CD14-positive monocyte (primary cell): ENCODE measurements around the gene AHR. TPM values are rescaled to one million over a fixed set of nuclear protein-coding genes. Genes with fewer than 3 reads are reported as not detected.
A peak's percentile ranks its signal among the peaks of the same experiment; 100 is the strongest.

ENCODE experiments used
- DNase-seq, 3 donors: peaks; one replicate each; pipeline ENCODE4 v3.0.0-alpha.2; 2011 to 2022
- H2AFZ ChIP-seq: 2 replicates; pipeline ENCODE4 v1.6.0; 2012; ENCODE audit warnings: mild to moderate bottlenecking, low read depth, low read length, inconsistent platforms; ENCODE audit not compliant: insufficient read depth, poor library complexity, severe bottlenecking
- H3K27ac ChIP-seq, 2 donors: 1 replicate in 1 of 2; 2 replicates in 1 of 2; pipeline ENCODE4 v1.5.1; 2012 to 2013; ENCODE audit warnings: low read length in 2 of 2, control low read depth in 1 of 2, inconsistent platforms in 1 of 2, low read depth in 1 of 2, mild to moderate bottlenecking in 1 of 2
- H3K27me3 ChIP-seq, 2 donors: one replicate each; pipeline versions ENCODE4 v1.6.0 to v1.6.1; 2011 to 2013; ENCODE audit warnings: low read length in 2 of 2; ENCODE audit not compliant: control insufficient read depth in 2 of 2, insufficient read depth in 2 of 2
- H3K36me3 ChIP-seq, 2 donors: replicated peaks in 1 of 2; 1 replicate in 1 of 2; 2 replicates in 1 of 2; pipeline versions ENCODE4 v1.5.1 to v1.6.1; 2012 to 2013; ENCODE audit warnings: low read length in 2 of 2, control low read depth in 1 of 2, inconsistent platforms in 1 of 2, mild to moderate bottlenecking in 1 of 2; ENCODE audit not compliant: insufficient read depth in 2 of 2, control insufficient read depth in 1 of 2
- H3K4me1 ChIP-seq, 2 donors: 1 replicate in 1 of 2; 2 replicates in 1 of 2; pipeline versions ENCODE4 v1.5.1 to v1.6.1; 2012 to 2013; ENCODE audit warnings: low read length in 2 of 2, control low read depth in 1 of 2, inconsistent platforms in 1 of 2, mild to moderate bottlenecking in 1 of 2, moderate library complexity in 1 of 2; ENCODE audit not compliant: insufficient read depth in 2 of 2, control insufficient read depth in 1 of 2
- H3K4me2 ChIP-seq: replicated peaks from 2 replicates; pipeline ENCODE3; 2012; ENCODE audit warnings: low read length, moderate library complexity, mild to moderate bottlenecking; ENCODE audit not compliant: poor library complexity, severe bottlenecking; ENCODE audit errors: extremely low read depth
- H3K4me3 ChIP-seq, 3 experiments: fragments of 200-600 bp in 1 of 3; sonication (generic) in 1 of 3; replicated peaks in 1 of 3; 1 replicate in 2 of 3; 2 replicates in 1 of 3; pipeline ENCODE4 v1.5.1; 2011 to 2013; ENCODE audit warnings: low read length in 3 of 3, mild to moderate bottlenecking in 3 of 3, control low read depth in 2 of 3, low read depth in 2 of 3, inconsistent platforms in 1 of 3, moderate library complexity in 1 of 3
- H3K79me2 ChIP-seq: 2 replicates; pipeline ENCODE4 v1.6.0; 2012; ENCODE audit warnings: mild to moderate bottlenecking, control low read depth, inconsistent platforms, low read length, moderate library complexity; ENCODE audit not compliant: insufficient read depth
- H3K9ac ChIP-seq: 2 replicates; pipeline ENCODE4 v1.6.0; 2017; ENCODE audit warnings: low read length, mild to moderate bottlenecking; ENCODE audit not compliant: insufficient read depth, poor library complexity, severe bottlenecking
- H3K9me3 ChIP-seq, 2 donors: replicated peaks in 1 of 2; 1 replicate in 1 of 2; 2 replicates in 1 of 2; pipeline versions ENCODE4 v1.5.1 to v1.6.1; 2012 to 2013; ENCODE audit warnings: low read length in 2 of 2, control low read depth in 1 of 2; ENCODE audit not compliant: control insufficient read depth in 1 of 2, insufficient read depth in 1 of 2
- H4K20me1 ChIP-seq: 2 replicates; pipeline ENCODE4 v1.6.0; 2012; ENCODE audit warnings: mild to moderate bottlenecking, low read length, control low read depth, moderate library complexity; ENCODE audit not compliant: insufficient read depth
- H3K27ac Mint-ChIP-seq, 7 donors: one replicate each; pipeline ENCODE4 v1.8.0; 2020; ENCODE audit warnings: mild to moderate bottlenecking in 7 of 7, mixed read lengths in 7 of 7, moderate library complexity in 6 of 7, inconsistent platforms in 2 of 7
- H3K27me3 Mint-ChIP-seq, 3 donors: one replicate each; pipeline ENCODE4 v1.8.0; 2021 to 2022; ENCODE audit warnings: low read depth in 3 of 3, mild to moderate bottlenecking in 3 of 3, mixed read lengths in 3 of 3, moderate library complexity in 3 of 3, inconsistent platforms in 1 of 3
- H3K36me3 Mint-ChIP-seq, 2 donors: one replicate each; pipeline ENCODE4 v1.8.0; 2020; ENCODE audit warnings: mixed read lengths in 2 of 2, inconsistent platforms in 1 of 2, mild to moderate bottlenecking in 1 of 2
- H3K4me1 Mint-ChIP-seq: one replicate; pipeline ENCODE4 v1.8.0; 2020; ENCODE audit warnings: mild to moderate bottlenecking, mixed read lengths
- H3K4me3 Mint-ChIP-seq, 2 donors: one replicate each; pipeline ENCODE4 v1.8.0; 2020; ENCODE audit warnings: mild to moderate bottlenecking in 2 of 2, mixed read lengths in 2 of 2, moderate library complexity in 1 of 2
- H3K9me3 Mint-ChIP-seq, 7 donors: one replicate each; pipeline ENCODE4 v1.8.0; 2020 to 2022; ENCODE audit warnings: mixed read lengths in 7 of 7, mild to moderate bottlenecking in 6 of 7, moderate library complexity in 6 of 7, inconsistent platforms in 2 of 7
- WGBS: methylation state at CpG from one replicate; pipeline ENCODE4 v1.1.5; 2013; ENCODE audit warnings: missing lambda C conversion rate; ENCODE audit not compliant: insufficient coverage; 5-methylcytosine and 5-hydroxymethylcytosine counted together
- intact Hi-C, 2 donors: fragments of 100-400 bp; cut with micrococcal nuclease; formaldehyde crosslinking; loops; one replicate each; pipeline versions ENCODE4 v1.15.0 to v1.15.1; 2023
- polyA minus RNA-seq: library from RNA; depleted of rRNA, polyadenylated mRNA; stranded (reverse); fragments of >200 nt; gene quantifications from 2 replicates; pipeline ENCODE4 v1.2.3, GENCODE V29; 2012
- polyA plus RNA-seq, 3 donors: library from polyadenylated mRNA; depleted of rRNA in 1 of 3; unstranded in 2 of 3; stranded (reverse) in 1 of 3; fragments of 300-500 nt in 2 of 3; fragments of >200 nt in 1 of 3; fragmentation: Illumina TruSeq in 2 of 3; gene quantifications; 1 replicate in 2 of 3; 2 replicates in 1 of 3; pipeline ENCODE4 v1.2.3, GENCODE V29; 2012 to 2021
- total RNA-seq, 12 experiments: library from RNA in 1 of 12; stranded (reverse) in 1 of 12; fragments of 120-200 nt in 1 of 12; gene quantifications; one replicate each; pipeline ENCODE4 v1.2.4 and lab custom pipeline; 2013 to 2026; ENCODE audit warnings: mixed read lengths in 6 of 12, inconsistent platforms in 1 of 12
- TF ChIP-seq, protein P1 (sequence below): fragments of 200-600 bp; IDR thresholded peaks from one replicate; pipeline ENCODE4 v1.8.0; 2022; ENCODE audit warnings: antibody characterized with exemption, mild to moderate bottlenecking

The AHR gene
- total RNA-seq (2013), result 252 TPM
- polyA plus RNA-seq (10 to 100 TPM; 42.4 to 56.6 (median 54.1) TPM), polyA minus RNA-seq (150 and 166 TPM in 2 replicates), total RNA-seq (lab: John Stamatoyannopoulos, UW) (440 to 1,059 (median 695) reads per million in 11 experiments)

DNA sequence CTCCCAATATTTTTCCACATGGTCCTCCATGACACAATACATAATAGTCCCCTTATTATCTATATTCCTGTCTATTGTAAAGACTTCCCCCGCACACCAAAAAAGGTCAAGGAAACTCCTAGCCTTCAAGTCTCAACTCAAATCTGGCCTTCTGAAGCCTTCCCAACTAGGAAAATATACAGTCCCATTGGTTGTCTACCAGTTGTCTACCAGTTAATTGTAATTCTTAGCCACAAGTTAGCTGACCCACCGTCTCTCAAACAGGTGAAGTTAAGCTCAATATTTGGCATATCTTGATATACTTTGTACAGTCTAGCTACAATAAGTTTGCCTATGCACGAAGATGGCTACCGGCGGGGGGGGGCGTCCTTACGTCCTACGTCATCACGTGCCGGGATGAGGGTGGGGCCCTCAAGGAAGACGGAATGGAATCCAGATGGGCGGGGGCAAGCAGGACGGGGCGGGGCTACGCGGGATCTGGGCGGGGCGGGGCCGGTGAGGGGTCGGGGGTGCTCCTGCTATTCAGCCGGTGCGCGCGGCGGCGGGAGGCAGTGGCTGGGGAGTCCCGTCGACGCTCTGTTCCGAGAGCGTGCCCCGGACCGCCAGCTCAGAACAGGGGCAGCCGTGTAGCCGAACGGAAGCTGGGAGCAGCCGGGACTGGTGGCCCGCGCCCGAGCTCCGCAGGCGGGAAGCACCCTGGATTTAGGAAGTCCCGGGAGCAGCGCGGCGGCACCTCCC lies at the start of gene AHR:
AHR (plus strand) TSS at position 551 of the 738 bp plus-strand sequence. CDS start 613 bp downstream, outside the sequence.
- peaks cover 0 to 3% (median 0%) of the 10 kb centered on the region in 3 donors for H3K27me3 Mint-ChIP-seq
- Histone ChIP-seq H3K9ac (peak within 1 kb of the TSS; percentile 98), H2AFZ (peak within 1 kb of the TSS; percentile 83), H3K27ac (peak within 1 kb of the TSS; percentile 77 to 94), H3K36me3 (no peaks in the 10 kb centered on the region), H3K4me1 (peaks cover 21 to 28% of the 10 kb centered on the region in 2 donors), H3K4me2 (peak within 1 kb of the TSS; percentile 87), H3K79me2 (peaks cover 46% of the 10 kb centered on the region), H3K4me3 (peak within 1 kb of the TSS; percentile 96), H3K9me3 (no peaks in the 10 kb centered on the region), H4K20me1 (peaks cover 47% of the 10 kb centered on the region), H3K27me3 (no peaks in the 10 kb centered on the region)
- peaks cover 23% of the 10 kb centered on the region for H3K4me1 Mint-ChIP-seq
- H3K4me3 Mint-ChIP-seq, result peak within 1 kb of the TSS; percentile 91 to 99
- WGBS, result under 1% methylated on average over 30 of the region's 46 CpGs
- peaks cover 2 to 11% (median 7%) of the 10 kb centered on the region in 7 donors for H3K9me3 Mint-ChIP-seq
- H3K27ac Mint-ChIP-seq, result peak within 1 kb of the TSS; percentile 87 to 97 (median 92)
- TF ChIP-seq, protein P1, sequence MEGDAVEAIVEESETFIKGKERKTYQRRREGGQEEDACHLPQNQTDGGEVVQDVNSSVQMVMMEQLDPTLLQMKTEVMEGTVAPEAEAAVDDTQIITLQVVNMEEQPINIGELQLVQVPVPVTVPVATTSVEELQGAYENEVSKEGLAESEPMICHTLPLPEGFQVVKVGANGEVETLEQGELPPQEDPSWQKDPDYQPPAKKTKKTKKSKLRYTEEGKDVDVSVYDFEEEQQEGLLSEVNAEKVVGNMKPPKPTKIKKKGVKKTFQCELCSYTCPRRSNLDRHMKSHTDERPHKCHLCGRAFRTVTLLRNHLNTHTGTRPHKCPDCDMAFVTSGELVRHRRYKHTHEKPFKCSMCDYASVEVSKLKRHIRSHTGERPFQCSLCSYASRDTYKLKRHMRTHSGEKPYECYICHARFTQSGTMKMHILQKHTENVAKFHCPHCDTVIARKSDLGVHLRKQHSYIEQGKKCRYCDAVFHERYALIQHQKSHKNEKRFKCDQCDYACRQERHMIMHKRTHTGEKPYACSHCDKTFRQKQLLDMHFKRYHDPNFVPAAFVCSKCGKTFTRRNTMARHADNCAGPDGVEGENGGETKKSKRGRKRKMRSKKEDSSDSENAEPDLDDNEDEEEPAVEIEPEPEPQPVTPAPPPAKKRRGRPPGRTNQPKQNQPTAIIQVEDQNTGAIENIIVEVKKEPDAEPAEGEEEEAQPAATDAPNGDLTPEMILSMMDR, result no peak
- intact Hi-C loops, result loop anchor here in 1 of 2 donors (2.0 to 5.0 kb wide), 3 partner anchors 66 to 315 kb away; no protein-coding TSS in a partner anchor
- H3K36me3 Mint-ChIP-seq, result peaks cover 7 to 10% of the 10 kb centered on the region in 2 donors
- DNase-seq, result peak; percentile 84 to 95 (median 92)

DNA sequence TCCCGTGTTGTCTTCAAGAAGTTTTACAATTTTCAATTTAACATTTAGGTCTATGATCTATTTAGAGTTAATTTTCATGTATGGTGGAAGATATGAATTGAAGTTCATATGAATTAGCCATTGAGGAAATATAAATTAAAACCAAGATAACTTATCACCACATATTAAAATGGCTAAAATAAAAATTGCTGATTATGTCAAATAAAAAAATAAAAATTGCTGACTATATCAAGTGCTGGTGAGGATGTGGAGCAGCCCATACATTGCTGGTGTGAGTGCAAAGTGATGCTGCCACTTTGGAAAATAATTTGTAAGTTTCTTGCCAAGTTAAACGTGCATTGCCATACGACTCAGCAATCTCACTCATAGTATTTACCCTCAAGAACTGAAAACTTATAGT lies 44.6 kb upstream of the AHR start:
- TF ChIP-seq, protein P1, result no peak
- Histone ChIP-seq H3K9ac (no peak overlapping the region), H4K20me1 (no peaks in the 10 kb centered on the region), H3K36me3 (no peaks in the 10 kb centered on the region), H3K4me3 (no peak overlapping the region), H3K9me3 (no peaks in the 10 kb centered on the region), H3K79me2 (no peaks in the 10 kb centered on the region), H3K4me1 (peaks cover 6 to 9% of the 10 kb centered on the region in 2 donors), H3K27me3 (no peaks in the 10 kb centered on the region), H2AFZ (no peak overlapping the region), H3K27ac (no peak overlapping the region), H3K4me2 (no peak overlapping the region)
- no peak overlapping the region for H3K27ac Mint-ChIP-seq
- H3K36me3 Mint-ChIP-seq, result no peaks in the 10 kb centered on the region
- no peak for DNase-seq
- H3K4me3 Mint-ChIP-seq, result no peak overlapping the region
- H3K4me1 Mint-ChIP-seq, result peaks cover 15% of the 10 kb centered on the region
- H3K9me3 Mint-ChIP-seq, result peaks cover 0 to 6% (median 2%) of the 10 kb centered on the region in 7 donors
- WGBS, result no CpG with 5 or more reads among the region's 3 CpGs
- intact Hi-C loops, result no loop called here
- H3K27me3 Mint-ChIP-seq, result peaks cover 0 to 2% (median 1%) of the 10 kb centered on the region in 3 donors
